ENCODE data around the gene HDAC8.

GRCh38 chrX:72621625-72622485, 49.2 kb upstream of the HDAC8 start:
- TF ChIP-seq CTCF (IDR thresholded peaks at IDR 0.05) (no peak), ZFX (IDR thresholded peaks at IDR 0.05; ENCODE audit: borderline replicate concordance) (no peak)
